ENCODE results near the gene GHRHR.
A peak's percentile ranks its signal among the peaks of the same experiment; 100 is the strongest.

Gene GHRHR

DNA sequence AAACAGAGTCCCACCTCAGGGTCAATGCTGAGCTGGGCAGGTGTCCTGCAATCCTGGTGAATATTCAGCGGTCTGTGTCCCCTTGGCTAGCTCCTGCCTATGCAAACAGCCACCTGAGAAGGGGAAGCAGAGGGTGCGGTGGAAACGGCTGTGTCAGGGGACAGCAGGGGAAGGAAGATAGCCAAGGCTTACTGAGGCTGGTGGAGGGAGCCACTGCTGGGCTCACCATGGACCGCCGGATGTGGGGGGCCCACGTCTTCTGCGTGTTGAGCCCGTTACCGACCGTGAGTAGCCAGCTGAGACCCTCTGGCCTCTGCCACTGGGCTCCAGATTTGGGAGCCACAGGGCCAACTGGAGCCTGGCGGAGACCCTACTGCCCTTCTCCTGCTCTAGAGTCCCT lies at the start of gene GHRHR:
Gene GHRHR, plus strand, starts transcription at position 112 of the 400 bp plus-strand sequence. Its CDS starts 116 bp downstream, at position 228.
- Histone ChIP-seq H3K27ac (no peak within 1 kb of the TSS), H3K4me3 (no peak within 1 kb of the TSS)

DNA sequence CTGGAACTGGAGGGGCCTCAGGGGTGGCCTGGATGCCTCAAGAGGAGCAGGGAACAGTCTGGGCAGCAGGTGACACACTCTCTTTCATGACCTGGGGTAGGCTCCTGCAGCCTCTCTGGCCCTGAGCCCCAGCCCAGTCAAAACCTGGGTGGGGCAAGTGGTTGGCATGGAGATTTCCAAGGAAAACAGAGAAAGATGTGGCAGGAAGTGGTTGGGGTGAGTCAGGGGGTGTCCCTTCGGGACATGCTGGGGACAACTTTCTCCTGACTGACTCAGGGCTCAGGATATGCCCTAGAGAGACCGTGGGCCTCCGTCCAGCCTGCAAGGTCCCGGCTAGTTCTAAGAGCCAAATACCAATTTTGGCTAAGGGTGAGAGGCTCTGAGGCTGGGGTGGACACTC lies 49.2 kb upstream of the GHRHR start:
- Histone ChIP-seq H3K27ac (peak overlapping the region in 12 of 21 experiments; percentile 22 to 82 (median 68)), H3K4me3 (peak overlapping the region; percentile 4 to 36 (median 28))

DNA sequence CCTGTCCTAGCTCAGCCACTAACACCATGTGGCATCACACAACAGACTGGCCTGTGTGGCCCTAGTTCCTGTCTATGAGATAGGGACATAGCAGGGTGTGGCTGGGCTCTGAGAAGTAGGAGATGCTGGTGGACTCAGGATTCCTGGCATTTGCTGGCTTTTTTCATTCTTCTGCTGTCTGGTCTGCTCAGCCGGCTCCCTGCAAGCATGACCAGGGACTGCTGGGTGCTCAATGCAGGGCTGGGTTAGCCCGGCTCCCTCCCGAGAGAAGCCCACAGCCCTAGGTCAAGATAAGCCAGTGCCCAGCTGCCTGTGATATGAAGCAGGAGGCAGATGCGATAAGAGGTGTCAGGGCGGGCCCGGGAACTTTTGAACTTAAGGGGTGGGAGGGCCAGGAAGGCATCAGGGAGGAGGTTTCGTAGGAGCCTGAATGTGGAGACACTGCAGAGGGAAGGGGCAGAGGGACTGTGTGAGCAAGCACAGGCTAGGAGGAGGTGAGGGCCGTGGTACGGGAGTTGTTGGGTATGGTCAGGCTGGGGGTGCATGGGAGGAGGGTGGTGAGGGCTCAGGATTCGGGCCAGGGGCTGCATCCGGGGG lies 48.6 kb upstream of the GHRHR start:
- peak overlapping the region in 6 of 7 experiments; percentile 3 to 36 (median 28) for H3K4me3 ChIP-seq
- H3K27ac ChIP-seq: peak overlapping the region in 15 of 21 experiments; percentile 5 to 82 (median 49)

DNA sequence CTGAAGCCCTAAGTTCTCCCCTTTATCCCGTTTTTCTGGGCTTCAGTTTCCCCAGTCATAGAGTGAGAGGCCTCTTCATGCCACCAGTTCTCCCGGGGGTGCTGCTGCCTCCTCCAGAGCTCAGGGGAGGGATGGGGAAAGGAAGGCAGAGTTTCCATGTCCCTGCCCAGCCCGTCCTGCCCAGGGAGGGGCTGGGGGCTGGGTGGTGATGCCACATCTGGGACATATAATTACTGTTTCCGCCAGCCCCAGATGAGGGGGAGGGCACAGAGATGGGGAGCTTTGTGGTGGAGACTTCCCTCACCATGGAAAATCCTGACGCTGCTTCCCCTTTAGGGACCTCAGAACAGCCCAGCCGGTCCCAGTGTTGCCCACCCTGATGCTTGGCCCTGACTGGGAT lies 48.0 kb upstream of the GHRHR start:
- H3K27ac ChIP-seq: peak overlapping the region in 13 of 21 experiments; percentile 5 to 82 (median 50)
- H3K4me3 ChIP-seq: peak overlapping the region in 6 of 7 experiments; percentile 3 to 36 (median 28)

DNA sequence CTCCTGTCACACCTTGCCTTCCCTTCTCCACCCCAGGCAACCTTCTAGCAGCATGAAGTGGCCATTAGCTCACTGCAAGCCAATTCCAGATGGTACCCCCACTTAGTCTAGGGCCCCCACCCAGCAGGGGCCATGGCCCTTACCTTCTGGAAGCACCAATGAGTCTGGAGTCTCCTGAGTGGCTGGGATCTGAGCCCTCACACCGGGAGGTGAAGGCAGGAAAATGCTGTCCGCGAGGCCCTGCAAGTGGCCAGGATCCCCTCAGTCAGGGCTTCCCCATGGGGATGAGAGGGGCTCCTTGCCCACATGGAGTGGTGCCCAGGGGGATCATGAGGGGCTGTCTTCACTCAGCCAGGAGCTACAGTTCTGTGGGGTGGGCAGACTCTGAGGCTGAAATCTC lies 47.5 kb upstream of the GHRHR start:
- peak overlapping the region in 3 of 7 experiments; percentile 3 to 11 (median 7) for H3K4me3 ChIP-seq
- H3K27ac ChIP-seq: peak overlapping the region in 11 of 21 experiments; percentile 17 to 82 (median 49)

DNA sequence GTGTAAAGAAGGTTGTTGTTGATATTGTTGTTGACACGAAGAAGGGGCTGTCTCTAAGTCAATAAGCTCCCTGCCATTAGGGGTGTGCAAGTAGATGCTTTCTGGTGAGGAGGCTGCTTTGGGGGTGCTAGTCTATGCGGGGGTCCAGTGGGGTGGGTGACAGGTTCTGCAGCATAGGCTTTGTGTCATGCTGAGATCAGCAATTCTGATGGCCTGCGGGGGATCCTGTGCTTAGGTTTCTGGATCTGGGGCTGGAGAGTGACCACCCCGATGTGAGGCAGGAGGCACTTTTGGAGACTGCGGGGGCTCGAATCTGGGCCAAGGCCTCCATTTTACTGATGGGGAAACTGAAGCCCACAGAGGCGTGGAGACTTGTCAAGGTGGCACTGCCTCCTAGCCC lies 47.0 kb upstream of the GHRHR start:
- H3K27ac ChIP-seq: peak overlapping the region in 5 of 21 experiments; percentile 42 to 82 (median 75)
- peak overlapping the region in 1 of 7 experiments; percentile 7 for H3K4me3 ChIP-seq

DNA sequence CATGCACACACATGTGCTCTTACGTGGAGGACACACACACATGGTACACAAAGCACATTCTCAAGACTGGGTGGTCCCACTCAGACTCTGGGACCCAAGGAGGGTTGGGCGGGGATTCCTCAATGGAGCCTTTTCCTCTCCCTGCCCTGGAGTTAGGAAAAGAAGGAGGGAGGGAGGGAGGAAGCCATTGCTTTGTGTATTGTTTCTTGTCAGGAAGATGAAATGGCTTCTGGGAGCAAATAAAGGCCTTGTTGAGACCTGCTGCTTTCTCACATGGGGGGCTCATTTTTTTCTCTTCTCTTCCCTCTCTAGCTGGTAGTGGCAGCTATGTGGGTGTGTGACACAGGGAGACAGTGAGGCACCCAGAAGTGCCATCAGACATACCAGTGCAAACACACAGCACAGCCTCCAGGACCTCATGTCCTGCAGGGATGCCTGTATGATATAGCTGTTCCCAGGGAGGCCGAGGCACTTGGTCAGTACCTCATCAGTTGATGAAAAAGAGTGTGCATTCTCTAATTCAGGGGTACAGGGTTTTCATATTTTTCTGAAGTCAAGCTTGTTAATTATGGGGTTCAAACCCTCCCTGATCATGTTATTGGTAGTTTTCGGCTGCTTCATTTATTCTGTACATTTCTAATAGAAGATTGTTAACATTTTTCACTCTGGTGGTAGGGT lies 46.4 kb upstream of the GHRHR start:
- H3K27ac ChIP-seq: peak overlapping the region in 4 of 21 experiments; percentile 24 to 75 (median 56)

DNA sequence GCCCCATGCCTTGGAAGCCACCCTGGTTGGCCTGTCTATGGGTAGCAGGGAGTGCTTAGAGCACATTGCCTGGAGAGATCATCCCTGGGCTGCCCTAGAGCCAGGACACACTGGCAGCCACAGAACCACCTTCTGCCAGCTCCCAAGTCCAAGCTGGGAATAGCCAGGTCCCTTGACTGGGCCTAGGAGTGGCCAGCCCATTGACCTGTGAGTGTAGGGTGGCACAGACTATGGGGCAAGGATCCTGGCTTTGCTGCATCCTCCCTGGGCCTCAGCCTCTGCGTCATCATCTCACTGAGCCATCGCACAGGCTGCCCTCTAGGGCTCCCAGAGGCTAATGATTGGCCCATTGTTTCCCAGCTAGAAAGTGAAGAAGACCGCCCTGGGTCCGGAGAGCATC lies 45.1 kb upstream of the GHRHR start:
- H3K4me3 ChIP-seq: no peak overlapping the region

More for the DNA sequence above, 46.4 kb upstream of the GHRHR start:
- no peak overlapping the region for H3K4me3 ChIP-seq

DNA sequence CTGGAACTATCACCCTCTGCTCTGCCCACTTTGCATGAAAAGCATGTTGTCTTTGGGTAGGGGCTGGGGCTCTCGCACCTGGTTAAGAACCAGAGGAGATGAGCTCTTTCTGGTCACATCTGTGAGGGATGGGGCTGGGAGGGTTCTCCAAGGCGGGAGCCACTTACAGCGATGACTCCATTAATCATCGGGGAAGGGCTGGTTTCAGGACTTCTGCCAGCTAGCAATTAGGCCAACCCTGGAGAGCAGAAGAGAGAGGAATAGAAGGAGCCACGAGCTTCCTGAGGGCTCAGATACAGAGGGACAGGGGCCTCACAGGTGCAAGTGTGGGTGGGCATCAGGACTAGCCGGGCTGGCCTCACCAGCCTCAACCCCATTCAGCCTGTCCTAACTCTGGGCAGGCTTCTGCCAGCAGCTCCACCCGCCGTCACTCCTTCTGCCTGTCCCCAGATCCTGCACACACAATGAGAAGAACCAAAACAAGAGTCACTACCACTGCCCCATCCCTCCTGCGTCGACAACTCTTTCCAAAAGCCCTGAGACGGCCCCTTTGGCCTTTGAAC lies 43.7 kb upstream of the GHRHR start:
- Histone ChIP-seq H3K27ac (peak overlapping the region in 6 of 21 experiments; percentile 7 to 44 (median 18)), H3K4me3 (no peak overlapping the region)

More for the DNA sequence above, 45.1 kb upstream of the GHRHR start:
- peak overlapping the region in 9 of 21 experiments; percentile 4 to 82 (median 42) for H3K27ac ChIP-seq

DNA sequence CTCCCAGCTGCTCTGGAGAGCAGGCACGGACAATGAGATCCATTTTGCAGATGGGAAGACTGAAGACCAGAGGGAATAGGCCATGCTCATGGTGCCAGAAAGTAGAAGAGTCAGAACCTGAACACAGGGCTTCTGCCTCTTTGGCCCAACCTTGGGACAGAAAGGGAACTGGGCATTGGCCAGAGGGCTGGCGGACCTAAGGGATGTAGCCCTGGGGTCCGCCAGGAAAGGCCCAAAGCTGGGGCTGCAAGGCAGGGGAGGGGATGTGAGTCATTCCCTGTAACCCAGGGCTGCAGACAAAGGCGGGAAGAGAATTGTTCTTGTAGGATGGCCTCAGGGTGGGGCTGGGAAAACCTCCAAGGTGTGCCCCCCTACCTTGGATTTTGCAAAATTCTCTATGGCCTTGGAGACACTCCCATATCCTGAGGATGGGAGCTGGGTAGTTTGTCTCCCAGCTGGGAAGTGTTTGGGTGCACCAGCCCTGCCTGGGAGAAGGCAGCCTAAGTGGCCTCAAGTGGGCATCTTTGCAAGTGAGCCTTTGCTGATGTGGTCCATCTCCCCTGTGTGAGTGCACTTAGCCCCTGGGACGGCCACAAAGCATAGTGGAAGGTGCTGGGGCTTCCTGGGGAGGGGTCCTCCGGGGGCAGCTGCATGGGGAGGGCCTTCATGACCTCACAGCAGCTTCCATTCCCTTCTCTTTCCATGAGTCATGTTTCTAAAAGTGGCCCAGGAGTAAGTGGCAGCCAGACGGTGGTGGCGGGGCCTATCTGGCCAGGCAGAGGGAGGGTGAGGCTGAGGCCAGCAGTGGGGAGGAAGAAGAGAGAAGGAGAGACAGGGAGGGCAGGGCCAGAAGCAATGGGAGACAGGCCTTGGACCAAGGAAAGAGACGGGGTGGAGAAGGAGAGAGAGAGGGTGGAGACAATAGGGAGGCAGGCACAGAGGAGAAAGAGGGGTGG lies 42.9 kb upstream of the GHRHR start:
- Histone ChIP-seq H3K4me3 (no peak overlapping the region), H3K27ac (peak overlapping the region in 10 of 21 experiments; percentile 9 to 69 (median 40))

DNA sequence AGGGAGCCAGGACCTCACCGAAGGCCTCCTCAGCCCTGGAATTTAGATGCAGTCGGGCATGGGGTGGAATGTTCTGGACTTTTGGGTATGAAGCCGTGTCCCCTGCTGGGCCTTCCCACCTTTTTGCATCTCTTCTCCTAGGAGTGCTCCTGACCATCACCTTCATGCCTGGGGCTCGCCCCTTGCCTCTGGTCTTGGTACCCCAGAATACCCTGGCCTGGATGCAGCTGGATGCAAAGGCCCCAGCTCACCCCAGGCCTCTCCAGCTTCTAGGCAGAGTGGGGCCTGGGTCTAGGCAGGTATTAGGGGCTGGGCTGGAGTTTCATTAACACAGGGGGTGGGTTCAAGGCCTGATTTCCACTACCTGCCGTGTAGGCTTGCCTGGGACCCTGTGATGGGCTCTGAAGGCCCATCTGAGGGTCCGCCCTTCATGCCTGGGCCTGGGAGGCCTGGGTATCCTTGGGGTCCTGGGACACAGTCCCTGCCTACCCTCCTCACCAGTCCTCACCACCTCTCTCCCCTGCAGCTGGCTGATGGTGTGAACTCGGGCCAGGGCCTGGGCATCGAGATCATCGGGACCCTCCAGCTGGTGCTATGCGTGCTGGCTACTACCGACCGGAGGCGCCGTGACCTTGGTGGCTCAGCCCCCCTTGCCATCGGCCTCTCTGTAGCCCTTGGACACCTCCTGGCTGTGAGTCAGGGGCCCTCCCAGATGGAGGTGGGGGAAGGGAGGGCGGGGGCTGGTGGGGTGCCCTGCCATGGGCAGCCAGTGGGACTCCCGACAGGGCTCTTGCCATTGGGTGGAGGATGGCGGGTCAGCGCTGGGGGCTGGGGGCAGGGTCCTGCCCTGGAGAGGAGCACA lies 42.0 kb upstream of the GHRHR start:
- H3K4me3 ChIP-seq: no peak overlapping the region
- peak overlapping the region in 9 of 21 experiments; percentile 3 to 69 (median 41) for H3K27ac ChIP-seq

DNA sequence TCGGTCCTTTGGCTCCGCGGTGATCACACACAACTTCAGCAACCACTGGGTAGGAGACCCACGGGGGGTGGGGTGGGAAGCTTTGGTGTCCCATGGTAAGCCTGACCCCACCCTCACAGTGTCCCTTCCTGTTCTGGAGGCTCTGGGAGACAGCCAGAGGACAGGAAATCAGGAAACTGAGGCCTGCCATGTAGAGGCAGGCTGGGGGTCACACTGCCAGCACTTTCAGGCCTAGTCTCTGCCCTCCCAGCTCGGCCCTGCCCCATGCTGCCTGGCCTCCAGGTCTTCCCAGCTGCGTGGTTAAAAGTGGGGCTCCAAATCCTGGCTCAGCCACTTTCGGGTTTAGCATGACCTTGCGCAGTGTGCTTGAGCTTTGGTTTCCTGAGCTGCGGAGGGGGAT lies 41.2 kb upstream of the GHRHR start:
- peak overlapping the region in 4 of 21 experiments; percentile 50 to 69 (median 66) for H3K27ac ChIP-seq

DNA sequence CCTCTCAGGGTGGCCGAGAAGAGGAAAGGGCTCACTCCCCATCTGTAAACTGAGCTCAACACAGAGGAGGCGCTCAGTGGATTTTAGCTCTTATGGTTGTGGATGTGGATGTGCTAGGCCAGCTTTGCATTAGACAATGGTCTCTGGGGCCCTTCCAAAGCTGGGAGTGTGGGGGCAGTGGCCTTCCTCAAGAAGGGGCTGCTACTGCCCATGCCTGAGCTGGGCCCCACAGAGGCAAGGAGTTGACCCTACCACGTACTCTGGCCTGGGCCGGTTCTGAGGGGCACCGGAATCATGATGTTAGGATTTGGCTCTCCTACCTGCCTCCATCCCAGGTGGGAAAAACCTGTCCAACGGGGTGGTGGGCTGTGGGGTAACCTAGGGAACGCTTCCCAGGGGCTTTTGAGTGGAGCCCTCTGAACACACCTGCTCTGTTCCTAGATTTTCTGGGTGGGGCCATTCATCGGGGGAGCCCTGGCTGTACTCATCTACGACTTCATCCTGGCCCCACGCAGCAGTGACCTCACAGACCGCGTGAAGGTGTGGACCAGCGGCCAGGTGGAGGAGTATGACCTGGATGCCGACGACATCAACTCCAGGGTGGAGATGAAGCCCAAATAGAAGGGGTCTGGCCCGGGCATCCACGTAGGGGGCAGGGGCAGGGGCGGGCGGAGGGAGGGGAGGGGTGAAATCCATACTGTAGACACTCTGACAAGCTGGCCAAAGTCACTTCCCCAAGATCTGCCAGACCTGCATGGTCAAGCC lies 40.6 kb upstream of the GHRHR start:
- Histone ChIP-seq H3K27ac (no peak overlapping the region), H3K4me3 (no peak overlapping the region)

More for the DNA sequence above, 41.2 kb upstream of the GHRHR start:
- H3K4me3 ChIP-seq: no peak overlapping the region

DNA sequence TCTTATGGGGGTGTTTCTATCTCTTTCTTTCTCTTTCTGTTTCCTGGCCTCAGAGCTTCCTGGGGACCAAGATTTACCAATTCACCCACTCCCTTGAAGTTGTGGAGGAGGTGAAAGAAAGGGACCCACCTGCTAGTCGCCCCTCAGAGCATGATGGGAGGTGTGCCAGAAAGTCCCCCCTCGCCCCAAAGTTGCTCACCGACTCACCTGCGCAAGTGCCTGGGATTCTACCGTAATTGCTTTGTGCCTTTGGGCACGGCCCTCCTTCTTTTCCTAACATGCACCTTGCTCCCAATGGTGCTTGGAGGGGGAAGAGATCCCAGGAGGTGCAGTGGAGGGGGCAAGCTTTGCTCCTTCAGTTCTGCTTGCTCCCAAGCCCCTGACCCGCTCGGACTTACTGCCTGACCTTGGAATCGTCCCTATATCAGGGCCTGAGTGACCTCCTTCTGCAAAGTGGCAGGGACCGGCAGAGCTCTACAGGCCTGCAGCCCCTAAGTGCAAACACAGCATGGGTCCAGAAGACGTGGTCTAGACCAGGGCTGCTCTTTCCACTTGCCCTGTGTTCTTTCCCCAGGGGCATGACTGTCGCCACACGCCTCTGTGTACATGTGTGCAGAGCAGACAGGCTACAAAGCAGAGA lies 39.9 kb upstream of the GHRHR start:
- H3K27ac ChIP-seq: no peak overlapping the region
- H3K4me3 ChIP-seq: no peak overlapping the region

DNA sequence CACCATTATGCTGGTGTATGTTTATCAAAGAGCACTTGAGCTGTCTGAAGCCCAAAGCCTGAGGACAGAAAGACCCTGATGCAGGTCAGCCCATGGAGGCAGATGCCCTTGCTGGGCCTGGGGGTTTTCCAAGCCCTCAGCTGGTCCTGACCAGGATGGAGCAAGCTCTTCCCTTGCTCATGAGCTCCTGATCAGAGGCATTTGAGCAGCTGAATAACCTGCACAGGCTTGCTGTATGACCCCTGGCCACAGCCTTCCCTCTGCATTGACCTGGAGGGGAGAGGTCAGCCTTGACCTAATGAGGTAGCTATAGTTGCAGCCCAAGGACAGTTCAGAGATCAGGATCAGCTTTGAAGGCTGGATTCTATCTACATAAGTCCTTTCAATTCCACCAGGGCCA lies 39.1 kb upstream of the GHRHR start:
- Histone ChIP-seq H3K4me3 (no peak overlapping the region), H3K27ac (no peak overlapping the region)

DNA sequence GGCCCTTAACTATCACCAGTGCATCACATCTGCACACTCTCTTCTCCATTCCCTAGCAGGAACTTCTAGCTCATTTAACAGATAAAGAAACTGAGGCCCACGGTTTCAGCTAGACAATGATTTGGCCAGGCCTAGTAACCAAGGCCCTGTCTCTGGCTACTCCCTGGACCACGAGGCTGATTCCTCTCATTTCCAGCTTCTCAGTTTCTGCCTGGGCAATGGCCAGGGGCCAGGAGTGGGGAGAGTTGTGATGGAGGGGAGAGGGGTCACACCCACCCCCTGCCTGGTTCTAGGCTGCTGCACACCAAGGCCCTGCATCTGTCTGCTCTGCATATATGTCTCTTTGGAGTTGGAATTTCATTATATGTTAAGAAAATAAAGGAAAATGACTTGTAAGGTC lies 38.6 kb upstream of the GHRHR start:
- no peak overlapping the region for H3K27ac ChIP-seq
- H3K4me3 ChIP-seq: no peak overlapping the region

DNA sequence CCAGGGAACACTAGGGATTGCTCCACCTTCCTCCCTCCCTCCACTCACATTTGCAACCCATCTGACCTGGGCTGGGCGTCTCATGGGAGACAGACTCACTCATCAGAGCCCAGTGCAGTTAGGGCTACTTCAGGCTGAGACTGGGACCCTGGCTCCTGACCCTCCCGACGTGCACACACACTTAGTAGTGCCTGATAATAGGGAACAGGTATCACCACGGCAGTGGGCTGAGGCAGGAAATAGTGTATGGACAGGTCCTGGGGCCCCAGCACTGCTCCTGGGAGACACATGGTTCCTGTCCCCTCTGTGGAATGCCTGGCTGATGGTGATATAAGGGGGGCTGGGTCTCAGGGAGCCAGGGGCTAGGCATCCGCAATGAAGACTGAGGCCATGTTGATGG lies 37.8 kb upstream of the GHRHR start:
- no peak overlapping the region for H3K4me3 ChIP-seq
- H3K27ac ChIP-seq: no peak overlapping the region
